ENCODE measurements around the gene DOCK6.

The DOCK6 gene

GRCh38 chr19:11278670-11279069 is 16.3 kb upstream of the DOCK6 start:
- DNase-seq (ENCODE audit: low read depth) = no peak

- DNase-seq (ENCODE audit: low read depth) = no peak
Observed at GRCh38 chr19:11274533-11275086, 12.3 kb upstream of the DOCK6 start.

- no peak for DNase-seq (ENCODE audit: low read depth)
Observed at GRCh38 chr19:11273989-11274388, 11.7 kb upstream of the DOCK6 start.

- no peak for DNase-seq (ENCODE audit: low read depth)
Observed at GRCh38 chr19:11273296-11273695, 11.0 kb upstream of the DOCK6 start.

- DNase-seq (ENCODE audit: low read depth) = no peak
Observed at GRCh38 chr19:11269408-11269807, 7.1 kb upstream of the DOCK6 start.

- DNase-seq (ENCODE audit: low read depth) = peak; percentile 67
Observed at GRCh38 chr19:11268783-11269267, 6.5 kb upstream of the DOCK6 start.

- no peak for DNase-seq (ENCODE audit: low read depth)
Observed at GRCh38 chr19:11267316-11268085, 5.2 kb upstream of the DOCK6 start.

GRCh38 chr19:11265785-11266236 is 3.5 kb upstream of the DOCK6 start:
- DNase-seq (ENCODE audit: low read depth) = no peak

- DNase-seq (ENCODE audit: low read depth) = no peak
Observed at GRCh38 chr19:11265177-11265784, 3.0 kb upstream of the DOCK6 start.

GRCh38 chr19:11264452-11265176 is 2.3 kb upstream of the DOCK6 start:
- DNase-seq (ENCODE audit: low read depth) = no peak

GRCh38 chr19:11263726-11264125 is 1.4 kb upstream of the DOCK6 start:
- DNase-seq (ENCODE audit: low read depth) = no peak

- DNase-seq (ENCODE audit: low read depth) = no peak
Observed at GRCh38 chr19:11261431-11261970, 823 bp downstream of the DOCK6 start.

GRCh38 chr19:11260996-11261395 is 1.3 kb downstream of the DOCK6 start:
- DNase-seq (ENCODE audit: low read depth) = no peak

- no peak for DNase-seq (ENCODE audit: low read depth)
Observed at GRCh38 chr19:11257846-11258380, 4.4 kb downstream of the DOCK6 start.

- DNase-seq (ENCODE audit: low read depth) = no peak
Observed at GRCh38 chr19:11256189-11256588, 6.1 kb downstream of the DOCK6 start.

- no peak for DNase-seq (ENCODE audit: low read depth)
Observed at GRCh38 chr19:11254666-11255065, 7.7 kb downstream of the DOCK6 start.

GRCh38 chr19:11252665-11253355 is 9.5 kb downstream of the DOCK6 start:
- no peak for DNase-seq (ENCODE audit: low read depth)

GRCh38 chr19:11251650-11252314 is 10.5 kb downstream of the DOCK6 start:
- DNase-seq (ENCODE audit: low read depth) = no peak

GRCh38 chr19:11251217-11251616 is 11.1 kb downstream of the DOCK6 start:
- DNase-seq (ENCODE audit: low read depth) = no peak

- DNase-seq (ENCODE audit: low read depth) = no peak
Observed at GRCh38 chr19:11248852-11249251, 13.5 kb downstream of the DOCK6 start.

- no peak for DNase-seq (ENCODE audit: low read depth)
Observed at GRCh38 chr19:11247934-11248333, 14.4 kb downstream of the DOCK6 start.

Measured in non-pigmented ciliary epithelial cell (primary cell).